HL-60 (cell line): Measurements from ENCODE around the gene LKAAEAR1.

Source experiments
- DNase-seq, 2 experiments: peaks; one replicate each; pipeline ENCODE4 v3.0.0-alpha.2; 2010 to 2020; ENCODE audit warnings: low read depth in 1 of 2, low spot score in 1 of 2
- H3K27ac ChIP-seq: fragments of 250-450 bp; sonication (Bioruptor Pico); replicated peaks from 2 replicates; pipeline ENCODE4 v1.5.1; 2020; ENCODE audit warnings: mild to moderate bottlenecking, moderate library complexity
- H3K27me3 ChIP-seq: fragments of 250-450 bp; sonication (Bioruptor Pico); 2 replicates; pipeline ENCODE4 v1.5.1; 2021; ENCODE audit warnings: mild to moderate bottlenecking, moderate library complexity; ENCODE audit not compliant: insufficient read depth, poor library complexity, severe bottlenecking
- H3K4me3 ChIP-seq: replicated peaks from 2 replicates; pipeline ENCODE4 v1.5.1; 2011; ENCODE audit warnings: mild to moderate bottlenecking, control low read depth, low read length; ENCODE audit not compliant: insufficient read depth
- CTCF ChIP-seq: IDR thresholded peaks from one replicate; pipeline ENCODE4 v1.5.1; 2011; ENCODE audit warnings: low read length, control low read depth, inconsistent platforms; ENCODE audit not compliant: insufficient read depth
- GABPA ChIP-seq: IDR thresholded peaks from 2 replicates; pipeline ENCODE4 v1.6.1; 2012; ENCODE audit warnings: low read depth
- POLR2AphosphoS5 ChIP-seq: IDR thresholded peaks from 2 replicates; pipeline ENCODE4 v1.6.1; 2012; ENCODE audit warnings: low read depth
- REST ChIP-seq: IDR thresholded peaks from 2 replicates; pipeline ENCODE4 v1.6.1; 2012; ENCODE audit warnings: low read depth; ENCODE audit not compliant: insufficient replicate concordance
- SPI1 ChIP-seq: IDR thresholded peaks from 2 replicates; pipeline ENCODE4 v1.6.1; 2012; ENCODE audit warnings: low read depth, mild to moderate bottlenecking, borderline replicate concordance

Gene LKAAEAR1

GRCh38 chr20:64055893-64056638, 28.1 kb downstream of the LKAAEAR1 start:
- no peak for DNase-seq
- no peak overlapping the region for H3K27ac ChIP-seq
- H3K27me3 ChIP-seq = no peaks in the 10 kb centered on the region
- no peak overlapping the region for H3K4me3 ChIP-seq
- TF ChIP-seq POLR2AphosphoS5 (no peak), REST (no peak), SPI1 (no peak), CTCF (no peak), GABPA (no peak)

- H3K4me3 ChIP-seq = no peak overlapping the region
- no peak for TF ChIP-seq SPI1
- no peak for TF ChIP-seq CTCF
- TF ChIP-seq POLR2AphosphoS5 = no peak
- TF ChIP-seq REST = no peak
- no peaks in the 10 kb centered on the region for H3K27me3 ChIP-seq
- no peak for DNase-seq
- no peak overlapping the region for H3K27ac ChIP-seq
Observed at GRCh38 chr20:64055396-64055892, 28.8 kb downstream of the LKAAEAR1 start.

- no peak for DNase-seq
- H3K27ac ChIP-seq = no peak overlapping the region
- no peak for TF ChIP-seq SPI1
- TF ChIP-seq GABPA = no peak
- no peak for TF ChIP-seq REST
- TF ChIP-seq CTCF = no peak
- TF ChIP-seq POLR2AphosphoS5 = no peak
- no peak overlapping the region for H3K4me3 ChIP-seq
- H3K27me3 ChIP-seq = peaks cover 8% of the 10 kb centered on the region
Observed at GRCh38 chr20:64053841-64054661, 30.1 kb downstream of the LKAAEAR1 start.
